HG02973 (cell line): ENCODE measurements around the gene AFG1L.
"Not testable (repeated sequence)": the region's sequence is repeated elsewhere in the genome, so short reads cannot be mapped to it uniquely, and the experiment has no call there.

Source experiments
- ATAC-seq: cut with Tn5 transposase; IDR thresholded peaks from one replicate; pipeline ENCODE4 v1.9.1; 2021; ENCODE audit warnings: moderate library complexity; ENCODE audit not compliant: unreplicated experiment

The AFG1L gene

GRCh38 chr6:108287373-108287772 lies 7.5 kb upstream of the AFG1L start:
- ATAC-seq: no peak

- ATAC-seq: no peak
Measured at GRCh38 chr6:108288742-108289141, 6.1 kb upstream of the AFG1L start.

DNA sequence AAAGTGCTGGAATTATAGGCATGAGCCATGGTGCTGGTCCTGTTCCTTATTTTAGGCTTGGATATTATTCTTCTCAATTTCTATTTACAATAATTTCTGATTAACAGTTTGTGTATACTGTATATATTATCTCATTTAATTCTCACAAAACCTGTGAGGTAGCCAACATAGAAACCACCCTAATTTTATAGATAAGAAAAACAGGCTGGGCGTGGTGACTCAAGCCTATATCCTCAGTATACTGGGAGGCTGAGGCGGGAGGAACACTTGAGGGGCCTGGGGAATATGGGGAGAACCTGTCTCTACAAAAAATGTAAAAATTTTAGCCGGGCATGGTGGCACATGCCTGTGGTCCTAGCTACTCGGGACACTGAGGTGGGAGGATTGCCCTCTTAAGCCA lies 3.8 kb upstream of the AFG1L start:
- ATAC-seq: no peak

DNA sequence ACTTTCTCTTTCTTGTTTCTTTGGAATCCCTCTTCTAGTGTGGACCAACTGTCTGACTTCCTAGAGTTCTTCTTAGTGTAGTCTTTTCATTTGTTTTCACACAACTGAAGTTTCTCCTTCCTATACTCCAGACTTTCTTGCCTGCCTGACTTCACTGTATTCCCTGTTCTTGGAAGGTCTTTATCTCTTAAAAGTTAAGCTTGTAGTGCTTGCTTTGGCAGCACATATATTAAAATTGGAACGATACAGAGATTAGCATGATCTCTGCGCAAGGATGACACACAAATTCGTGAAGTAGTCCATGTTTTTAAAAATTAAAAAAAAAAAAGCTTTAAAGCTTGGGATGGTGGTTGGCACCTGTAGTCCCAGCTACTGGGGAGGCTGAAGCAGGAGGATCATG lies 2.3 kb upstream of the AFG1L start:
- not testable (repeated sequence) for ATAC-seq

GRCh38 chr6:108293527-108294296 lies 1.1 kb upstream of the AFG1L start:
- no peak for ATAC-seq

DNA sequence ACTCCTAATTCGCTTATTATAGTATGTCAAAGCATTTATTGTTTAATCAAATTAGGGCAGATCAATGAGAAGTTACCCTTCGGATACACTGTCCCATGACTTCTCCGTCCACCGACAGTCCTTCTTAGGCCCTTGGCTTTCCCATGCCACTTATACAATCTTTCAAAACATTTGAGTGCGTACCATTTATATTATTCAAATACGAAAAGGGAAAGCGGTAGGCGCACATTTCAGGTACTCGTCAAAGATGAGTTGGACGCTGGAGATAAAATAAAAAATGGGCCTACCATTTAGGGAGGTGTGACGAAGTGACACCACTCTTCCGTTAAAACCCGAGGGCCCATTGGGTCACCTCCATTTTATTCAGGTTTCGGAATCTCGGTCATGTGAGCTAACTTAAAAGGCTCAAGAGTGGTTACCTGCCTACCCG lies 542 bp upstream of the AFG1L start:
- ATAC-seq: peak; percentile 17

DNA sequence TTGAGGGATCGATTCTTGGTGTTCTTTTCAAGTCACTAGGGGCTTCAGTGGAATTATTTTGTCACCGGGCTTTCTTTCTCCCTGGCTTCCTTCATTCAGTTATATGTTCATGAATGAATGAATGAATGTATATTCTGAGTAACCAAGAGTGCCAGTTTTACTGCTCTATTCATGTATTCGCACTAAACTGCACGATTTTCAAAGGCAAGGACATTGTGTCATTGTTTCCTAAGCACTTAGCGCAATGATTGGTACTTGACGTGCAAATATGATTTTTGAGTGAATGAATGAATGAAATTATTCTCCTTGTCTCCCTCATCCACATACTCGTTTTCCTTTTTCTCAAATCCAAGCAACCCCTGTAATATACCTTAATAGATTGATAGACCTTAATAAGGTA lies 822 bp downstream of the AFG1L start:
- ATAC-seq: no peak

DNA sequence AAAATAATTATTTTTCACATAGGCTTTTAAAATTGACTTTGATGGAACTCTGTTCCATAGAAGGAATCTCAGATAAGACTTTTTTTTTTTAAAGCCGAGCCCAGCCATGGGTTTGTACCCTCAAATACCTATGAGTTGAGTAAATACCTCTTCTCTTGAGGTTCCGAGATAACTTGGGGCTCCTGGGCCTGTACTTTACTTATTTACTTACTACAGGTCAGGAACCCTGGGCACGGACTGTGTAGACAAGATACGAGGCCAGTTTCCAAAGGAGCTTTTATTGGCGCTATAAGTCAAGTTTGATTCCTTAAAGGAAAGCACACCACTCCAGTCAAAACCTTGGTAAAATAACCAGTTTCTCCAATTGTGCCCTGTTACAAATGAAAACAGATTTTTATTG lies 7.5 kb downstream of the AFG1L start:
- ATAC-seq: no peak

DNA sequence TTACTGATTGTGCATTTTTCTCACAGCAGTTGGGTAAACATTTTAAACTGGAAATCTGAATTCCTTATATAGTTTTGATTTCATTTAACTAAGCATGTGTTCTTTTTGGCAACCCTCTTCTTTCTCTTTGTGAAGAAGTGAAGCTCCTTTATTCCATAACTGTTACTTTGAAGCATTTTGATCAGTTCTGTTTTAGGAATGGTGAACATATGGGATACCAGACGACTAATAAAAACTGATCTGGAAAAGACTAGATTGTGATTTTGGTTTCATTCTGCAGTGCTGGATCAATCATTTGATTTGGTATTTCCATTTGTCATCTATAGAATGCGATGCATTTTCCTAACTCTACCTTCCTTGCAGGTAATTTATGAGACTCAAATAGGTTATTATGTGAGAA lies 9.8 kb downstream of the AFG1L start:
- ATAC-seq: no peak

GRCh38 chr6:108308641-108309040 lies 13.8 kb downstream of the AFG1L start:
- ATAC-seq: not testable (repeated sequence)

GRCh38 chr6:108309844-108310243 lies 15.0 kb downstream of the AFG1L start:
- ATAC-seq: no peak

- ATAC-seq: no peak
Measured at GRCh38 chr6:108312605-108313004, 17.8 kb downstream of the AFG1L start.

GRCh38 chr6:108321253-108321747 lies 26.4 kb downstream of the AFG1L start:
- ATAC-seq: no peak

- ATAC-seq: no peak
Measured at GRCh38 chr6:108322728-108323127, 27.9 kb downstream of the AFG1L start.

GRCh38 chr6:108323710-108324466 lies 29.0 kb downstream of the AFG1L start:
- no peak for ATAC-seq

GRCh38 chr6:108330221-108330785 lies 35.4 kb downstream of the AFG1L start:
- not testable (repeated sequence) for ATAC-seq

GRCh38 chr6:108330806-108331205 lies 36.0 kb downstream of the AFG1L start:
- no peak for ATAC-seq

GRCh38 chr6:108331982-108332381 lies 37.1 kb downstream of the AFG1L start:
- ATAC-seq: no peak

DNA sequence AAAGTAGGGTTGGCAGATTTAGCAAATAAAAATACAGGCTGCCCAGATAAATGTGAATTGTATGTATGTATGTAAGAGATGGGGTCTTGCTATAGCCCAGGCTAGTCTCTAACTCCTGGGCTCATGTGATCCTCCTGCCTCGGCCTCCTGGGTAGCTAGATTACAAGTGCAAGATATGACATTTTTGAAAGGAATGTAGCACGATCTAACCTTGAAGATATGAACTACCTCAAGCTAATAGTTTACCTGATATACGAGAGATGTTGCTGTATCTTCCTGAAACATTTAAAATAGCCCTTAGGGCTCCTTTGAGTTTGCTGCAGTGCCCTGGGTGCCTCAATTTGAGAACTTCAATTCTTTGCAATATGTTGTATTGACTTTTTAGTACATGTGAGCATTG lies 42.1 kb downstream of the AFG1L start:
- no peak for ATAC-seq

GRCh38 chr6:108337721-108338120 lies 42.9 kb downstream of the AFG1L start:
- no peak for ATAC-seq

DNA sequence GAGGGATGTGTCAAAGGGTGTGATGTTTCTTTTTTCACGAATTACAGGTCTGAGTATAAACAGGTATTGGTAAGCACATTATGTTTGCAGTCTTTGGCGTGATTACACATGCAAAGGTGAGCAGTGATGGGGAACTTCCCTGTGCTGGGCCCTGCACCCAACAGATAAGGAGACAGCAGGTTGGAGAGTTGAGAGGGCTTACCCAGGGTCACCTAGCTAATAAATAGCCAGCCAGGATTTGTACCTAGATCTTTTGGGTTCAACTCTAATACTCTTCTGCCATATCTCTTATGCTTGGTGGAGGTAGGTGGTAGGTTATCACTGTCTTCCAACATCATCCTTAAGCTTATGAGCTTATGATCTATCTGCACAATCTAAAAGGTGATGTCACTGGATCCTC lies 46.5 kb downstream of the AFG1L start:
- ATAC-seq: no peak

DNA sequence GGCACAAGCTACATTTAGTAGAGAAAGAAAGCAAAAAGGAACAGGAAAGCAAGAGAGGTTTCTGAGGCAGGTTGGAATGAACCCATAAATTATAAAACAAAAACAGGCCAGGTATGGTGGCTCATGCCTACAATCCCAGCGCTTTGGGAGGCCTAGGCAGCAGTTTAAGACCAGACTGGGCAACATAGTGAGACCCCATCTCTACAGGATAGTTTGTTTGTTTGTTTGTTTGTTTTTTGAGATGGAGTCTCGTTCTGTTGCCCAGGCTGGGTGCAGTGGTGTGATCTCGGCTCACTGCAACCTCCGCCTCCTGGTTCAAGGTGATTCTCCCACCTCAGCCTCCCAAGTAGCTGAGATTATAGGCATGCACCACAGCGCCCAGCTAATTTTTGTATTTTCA lies 49.0 kb downstream of the AFG1L start:
- ATAC-seq: no peak
